ES-I3 (cell line): Measurements from ENCODE around the gene AP3M1.

ENCODE experiments used
- H3K36me3 ChIP-seq: 2 replicates; pipeline ENCODE4 v1.6.1; 2013; ENCODE audit warnings: mild to moderate bottlenecking, low read length, control low read depth, moderate library complexity; ENCODE audit not compliant: insufficient read depth
- H3K4me1 ChIP-seq: 2 replicates; pipeline ENCODE4 v1.6.1; 2013; ENCODE audit warnings: mild to moderate bottlenecking, control low read depth, low read length; ENCODE audit not compliant: insufficient read depth
- H3K9ac ChIP-seq: 2 replicates; pipeline ENCODE4 v1.6.1; 2013; ENCODE audit warnings: low read depth, mild to moderate bottlenecking, low read length, moderate library complexity
- H3K9me3 ChIP-seq: 2 replicates; pipeline ENCODE4 v1.6.1; 2013; ENCODE audit warnings: mild to moderate bottlenecking, low read length, moderate library complexity; ENCODE audit not compliant: control insufficient read depth, insufficient read depth

Gene AP3M1

GRCh38 chr10:74113546-74113945, 37.1 kb downstream of the AP3M1 start:
- Histone ChIP-seq H3K9ac (no peak overlapping the region), H3K36me3 (peaks cover 84% of the 10 kb centered on the region), H3K9me3 (no peaks in the 10 kb centered on the region), H3K4me1 (no peaks in the 10 kb centered on the region)

GRCh38 chr10:74111799-74112198, 38.8 kb downstream of the AP3M1 start:
- peaks cover 86% of the 10 kb centered on the region for H3K36me3 ChIP-seq

GRCh38 chr10:74110120-74110519, 40.5 kb downstream of the AP3M1 start:
- Histone ChIP-seq H3K9me3 (no peaks in the 10 kb centered on the region), H3K9ac (no peak overlapping the region), H3K36me3 (peaks cover 90% of the 10 kb centered on the region), H3K4me1 (no peaks in the 10 kb centered on the region)

More at GRCh38 chr10:74111799-74112198, 38.8 kb downstream of the AP3M1 start:
- Histone ChIP-seq H3K4me1 (no peaks in the 10 kb centered on the region), H3K9ac (no peak overlapping the region), H3K9me3 (no peaks in the 10 kb centered on the region)

- Histone ChIP-seq H3K36me3 (peaks cover 90% of the 10 kb centered on the region), H3K4me1 (no peaks in the 10 kb centered on the region)
Observed at GRCh38 chr10:74109452-74109851, 41.2 kb downstream of the AP3M1 start.

GRCh38 chr10:74107391-74107790, 43.2 kb downstream of the AP3M1 start:
- H3K36me3 ChIP-seq = peaks cover 80% of the 10 kb centered on the region
- no peaks in the 10 kb centered on the region for H3K9me3 ChIP-seq
- no peaks in the 10 kb centered on the region for H3K4me1 ChIP-seq
- H3K9ac ChIP-seq = no peak overlapping the region

More at GRCh38 chr10:74109452-74109851, 41.2 kb downstream of the AP3M1 start:
- no peaks in the 10 kb centered on the region for H3K9me3 ChIP-seq
- H3K9ac ChIP-seq = no peak overlapping the region

GRCh38 chr10:74104996-74105395, 45.6 kb downstream of the AP3M1 start:
- Histone ChIP-seq H3K9ac (no peak overlapping the region), H3K9me3 (no peaks in the 10 kb centered on the region), H3K36me3 (peaks cover 68% of the 10 kb centered on the region), H3K4me1 (no peaks in the 10 kb centered on the region)

GRCh38 chr10:74104480-74104879, 46.1 kb downstream of the AP3M1 start:
- no peak overlapping the region for H3K9ac ChIP-seq
- no peaks in the 10 kb centered on the region for H3K4me1 ChIP-seq
- no peaks in the 10 kb centered on the region for H3K9me3 ChIP-seq
- peaks cover 67% of the 10 kb centered on the region for H3K36me3 ChIP-seq

GRCh38 chr10:74103560-74104258, 46.9 kb downstream of the AP3M1 start:
- no peaks in the 10 kb centered on the region for H3K9me3 ChIP-seq
- H3K36me3 ChIP-seq = peaks cover 67% of the 10 kb centered on the region
- H3K9ac ChIP-seq = no peak overlapping the region
- no peaks in the 10 kb centered on the region for H3K4me1 ChIP-seq

- Histone ChIP-seq H3K9ac (no peak overlapping the region), H3K4me1 (no peaks in the 10 kb centered on the region), H3K36me3 (peaks cover 70% of the 10 kb centered on the region), H3K9me3 (no peaks in the 10 kb centered on the region)
Observed at GRCh38 chr10:74099836-74100235, 50.8 kb downstream of the AP3M1 start.

- Histone ChIP-seq H3K9ac (no peak overlapping the region), H3K4me1 (no peaks in the 10 kb centered on the region), H3K36me3 (peaks cover 69% of the 10 kb centered on the region), H3K9me3 (no peaks in the 10 kb centered on the region)
Observed at GRCh38 chr10:74099420-74099819, 51.2 kb downstream of the AP3M1 start.

- Histone ChIP-seq H3K9me3 (no peaks in the 10 kb centered on the region), H3K4me1 (no peaks in the 10 kb centered on the region), H3K9ac (no peak overlapping the region), H3K36me3 (peaks cover 70% of the 10 kb centered on the region)
Observed at GRCh38 chr10:74097776-74098175, 52.9 kb downstream of the AP3M1 start.

- Histone ChIP-seq H3K36me3 (peaks cover 76% of the 10 kb centered on the region), H3K4me1 (no peaks in the 10 kb centered on the region), H3K9me3 (no peaks in the 10 kb centered on the region), H3K9ac (no peak overlapping the region)
Observed at GRCh38 chr10:74096777-74097176, 53.9 kb downstream of the AP3M1 start.

- Histone ChIP-seq H3K4me1 (no peaks in the 10 kb centered on the region), H3K36me3 (peaks cover 61% of the 10 kb centered on the region), H3K9me3 (no peaks in the 10 kb centered on the region), H3K9ac (no peak overlapping the region)
Observed at GRCh38 chr10:74094231-74094630, 56.4 kb downstream of the AP3M1 start.

- no peaks in the 10 kb centered on the region for H3K4me1 ChIP-seq
- H3K9ac ChIP-seq = no peak overlapping the region
- H3K36me3 ChIP-seq = peaks cover 61% of the 10 kb centered on the region
- H3K9me3 ChIP-seq = no peaks in the 10 kb centered on the region
Observed at GRCh38 chr10:74093530-74094164, 57.0 kb downstream of the AP3M1 start.

GRCh38 chr10:74092372-74092771, 58.3 kb downstream of the AP3M1 start:
- H3K9ac ChIP-seq = no peak overlapping the region
- H3K36me3 ChIP-seq = peaks cover 51% of the 10 kb centered on the region
- no peaks in the 10 kb centered on the region for H3K9me3 ChIP-seq
- no peaks in the 10 kb centered on the region for H3K4me1 ChIP-seq
